GM19463 (cell line): ENCODE measurements around the gene C16orf90.
"Not testable (repeated sequence)": the region's sequence is repeated elsewhere in the genome, so short reads cannot be mapped to it uniquely, and the experiment has no call there.

ENCODE experiments used
- ATAC-seq: cut with Tn5 transposase; IDR thresholded peaks from one replicate; pipeline ENCODE4 v1.9.1; 2021; ENCODE audit warnings: mild to moderate bottlenecking, moderate library complexity; ENCODE audit not compliant: unreplicated experiment

C16orf90 gene

DNA sequence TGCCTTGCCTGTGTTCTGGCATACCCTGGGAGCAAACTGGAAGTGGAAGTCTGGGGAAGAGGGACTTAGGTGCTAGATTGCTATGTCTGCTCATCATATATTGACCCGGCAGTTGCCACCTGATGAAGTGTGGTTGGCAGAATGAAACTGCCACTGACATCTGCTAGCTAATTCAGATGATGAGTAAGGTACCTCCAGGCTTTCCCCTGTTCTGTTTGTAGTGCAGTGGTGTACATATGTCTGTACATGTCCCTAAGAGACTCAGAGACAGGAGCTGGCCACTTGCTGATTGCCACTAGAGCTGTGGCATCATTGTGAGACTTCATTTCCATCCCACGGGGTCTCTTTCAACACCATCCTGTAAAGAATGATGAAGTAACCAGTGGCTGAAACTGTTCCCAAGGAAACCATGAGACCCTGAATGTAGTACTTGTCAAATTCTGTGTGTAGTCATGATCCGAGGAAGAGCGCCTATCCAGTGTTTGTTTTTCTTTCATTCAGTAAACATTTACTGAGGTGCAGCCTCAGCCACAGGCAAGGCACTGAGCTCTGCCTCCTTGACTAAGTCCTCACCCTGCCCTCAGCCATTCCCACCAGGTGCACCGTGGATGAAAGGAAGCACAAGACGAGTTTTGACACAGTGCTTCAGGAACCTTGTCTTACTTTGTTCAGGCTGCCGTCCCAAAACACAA, 18.7 kb upstream of the C16orf90 start:
- ATAC-seq = no peak

DNA sequence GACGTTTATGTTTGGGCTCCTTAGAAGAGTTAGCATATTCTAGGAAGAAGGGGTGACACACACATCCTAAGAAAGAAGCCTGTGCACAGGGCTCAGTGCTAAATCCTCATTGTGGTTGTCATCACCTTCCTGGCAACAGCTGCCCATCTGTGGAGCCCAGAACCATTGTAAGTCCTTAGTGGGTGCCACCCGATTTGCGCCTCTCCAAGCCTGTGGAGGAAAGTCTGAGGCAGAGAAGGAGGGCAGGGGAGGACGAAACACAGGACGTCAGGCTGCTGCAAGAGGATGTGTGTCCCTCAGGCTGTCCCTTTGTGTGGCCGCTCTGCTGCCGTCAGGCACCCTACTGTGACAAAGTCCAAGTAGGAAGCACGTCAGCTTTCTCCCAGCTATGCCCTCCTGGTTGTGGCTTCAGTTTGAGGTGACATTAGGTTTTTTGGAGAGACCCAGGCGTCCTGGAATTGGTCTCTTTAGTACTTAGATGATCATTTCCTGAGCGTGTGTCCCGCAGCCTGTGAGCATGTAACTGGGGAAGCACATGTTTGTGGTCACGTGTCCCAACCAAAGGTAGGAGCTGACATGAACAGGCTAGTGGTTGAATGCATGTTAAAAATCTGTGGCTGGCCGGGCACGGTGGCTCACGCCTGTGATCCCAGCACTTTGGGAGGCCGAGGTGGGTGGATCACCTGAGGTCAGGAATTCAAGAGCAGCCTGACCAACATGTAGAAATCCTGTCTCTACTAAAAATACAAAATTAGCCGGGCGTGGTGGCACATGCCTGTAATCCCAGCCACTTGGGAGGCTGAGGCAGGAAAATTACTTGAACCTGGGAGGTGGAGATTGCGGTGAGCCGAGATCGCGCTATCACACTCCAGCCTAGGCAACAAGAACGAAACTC, 16.2 kb upstream of the C16orf90 start:
- ATAC-seq = no peak

GRCh38 chr16:3510416-3510815, 15.1 kb upstream of the C16orf90 start:
- ATAC-seq = no peak

- ATAC-seq = no peak
Measured at GRCh38 chr16:3509470-3509928, 14.2 kb upstream of the C16orf90 start.

DNA sequence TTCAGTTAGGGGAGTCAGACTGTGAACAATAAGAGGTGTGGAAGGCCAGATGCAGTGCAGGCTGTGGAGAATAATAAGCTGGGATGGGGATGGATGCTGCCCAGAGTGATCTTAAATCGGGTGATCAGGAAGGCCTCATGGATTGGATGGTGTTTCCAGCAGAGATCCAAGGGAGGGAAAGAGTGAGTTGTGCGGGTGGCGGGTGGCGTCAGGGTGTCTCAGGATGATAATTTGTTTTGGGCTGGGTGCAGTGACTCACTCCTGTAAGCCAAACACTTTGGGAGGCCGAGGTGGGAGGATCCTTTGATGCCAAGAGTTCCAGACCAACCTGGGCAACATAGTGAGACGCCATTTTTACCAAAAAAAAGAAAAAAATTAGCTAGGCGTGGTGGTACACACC, 13.4 kb upstream of the C16orf90 start:
- no peak for ATAC-seq

DNA sequence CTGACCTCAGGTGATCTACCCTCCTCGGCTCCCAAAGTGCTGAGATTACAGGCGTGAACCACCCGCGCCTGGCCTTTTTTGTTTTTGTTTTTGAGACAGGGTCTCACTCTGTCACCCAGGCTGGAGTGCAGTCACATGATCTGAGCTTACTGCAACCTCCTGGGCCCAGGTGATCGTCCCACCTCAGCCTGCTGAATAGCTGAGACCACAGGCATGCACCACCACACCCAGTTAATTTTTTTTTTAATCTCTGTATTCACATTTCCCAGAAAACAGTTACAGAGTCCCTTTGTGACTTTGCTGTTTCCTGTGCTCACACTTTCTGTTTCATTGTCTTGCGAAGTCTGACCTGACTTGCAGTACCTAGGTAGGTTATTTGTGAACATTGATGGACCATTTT, 8.2 kb upstream of the C16orf90 start:
- ATAC-seq = no peak

DNA sequence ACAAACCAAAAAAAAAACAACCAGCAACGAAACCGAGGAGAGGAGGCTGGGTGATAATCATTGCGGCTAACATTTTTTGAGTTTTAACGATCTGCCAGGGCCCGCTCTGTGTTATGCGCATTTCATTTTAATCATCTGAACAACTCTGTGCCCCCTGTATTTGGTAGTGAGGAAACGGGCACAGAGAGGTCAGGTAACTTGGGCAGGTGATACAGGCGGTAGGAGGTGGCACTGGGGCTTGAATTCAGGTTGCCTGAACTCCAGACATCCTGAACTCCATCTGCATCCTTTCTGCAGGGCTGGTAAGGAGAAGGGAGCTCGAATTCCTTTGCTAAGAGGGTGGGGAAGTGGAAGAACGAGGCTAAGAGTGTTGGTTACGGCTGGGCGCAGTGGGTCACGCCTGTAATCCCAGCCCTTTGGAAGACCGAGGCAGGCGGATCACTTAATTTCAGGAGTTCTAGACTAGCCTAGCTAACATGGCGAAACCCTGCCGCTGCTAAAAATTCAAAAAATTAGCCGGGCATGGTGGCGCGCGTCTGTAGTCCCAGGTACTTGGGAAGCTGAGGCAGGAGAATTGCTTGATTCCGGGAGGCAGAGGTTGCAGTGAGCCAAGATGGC, 6.6 kb upstream of the C16orf90 start:
- ATAC-seq = no peak

DNA sequence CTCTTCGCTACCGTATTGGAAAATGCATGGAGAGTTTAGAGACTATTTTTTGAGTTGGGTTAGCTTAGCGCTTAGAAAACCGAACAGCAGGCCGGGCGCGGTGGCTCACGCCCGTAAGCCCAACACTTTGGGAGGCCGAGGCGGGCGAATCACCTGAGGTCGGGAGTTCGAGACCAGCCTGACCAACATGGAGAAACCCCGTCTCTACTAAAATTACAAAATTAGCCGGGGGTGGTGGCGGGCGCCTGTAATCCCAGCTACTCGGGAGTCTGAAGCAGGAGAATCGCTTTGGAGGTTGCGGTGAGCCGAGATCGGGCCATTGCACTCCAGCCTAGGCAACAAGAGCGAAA, 6.1 kb upstream of the C16orf90 start:
- ATAC-seq = not testable (repeated sequence)

DNA sequence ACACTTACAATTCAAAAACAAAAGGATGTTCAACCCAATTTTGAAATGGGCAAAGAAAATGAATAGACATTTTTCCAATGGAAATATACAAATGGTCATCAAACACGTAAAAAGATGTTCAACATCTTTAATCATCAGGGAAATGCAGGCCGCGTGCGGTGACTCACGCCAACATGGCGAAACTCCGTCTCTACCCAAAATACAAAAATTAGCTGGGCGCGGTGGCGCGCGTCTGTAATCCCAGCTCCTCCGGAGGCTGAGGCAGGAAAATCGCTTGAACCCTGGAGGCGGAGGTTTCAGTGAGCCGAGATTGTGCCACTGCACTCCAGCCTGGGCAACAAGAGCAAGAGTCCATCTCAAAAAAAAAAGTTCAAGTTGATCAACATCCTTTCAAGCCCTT, 3.7 kb upstream of the C16orf90 start:
- ATAC-seq = no peak

GRCh38 chr16:3497771-3498170, 2.5 kb upstream of the C16orf90 start:
- ATAC-seq = no peak

- ATAC-seq = no peak
Measured at GRCh38 chr16:3496386-3496785, 1.1 kb upstream of the C16orf90 start.

GRCh38 chr16:3494386-3494973, 809 bp downstream of the C16orf90 start:
- no peak for ATAC-seq

- no peak for ATAC-seq
Measured at GRCh38 chr16:3492356-3492755, 2.9 kb downstream of the C16orf90 start.

DNA sequence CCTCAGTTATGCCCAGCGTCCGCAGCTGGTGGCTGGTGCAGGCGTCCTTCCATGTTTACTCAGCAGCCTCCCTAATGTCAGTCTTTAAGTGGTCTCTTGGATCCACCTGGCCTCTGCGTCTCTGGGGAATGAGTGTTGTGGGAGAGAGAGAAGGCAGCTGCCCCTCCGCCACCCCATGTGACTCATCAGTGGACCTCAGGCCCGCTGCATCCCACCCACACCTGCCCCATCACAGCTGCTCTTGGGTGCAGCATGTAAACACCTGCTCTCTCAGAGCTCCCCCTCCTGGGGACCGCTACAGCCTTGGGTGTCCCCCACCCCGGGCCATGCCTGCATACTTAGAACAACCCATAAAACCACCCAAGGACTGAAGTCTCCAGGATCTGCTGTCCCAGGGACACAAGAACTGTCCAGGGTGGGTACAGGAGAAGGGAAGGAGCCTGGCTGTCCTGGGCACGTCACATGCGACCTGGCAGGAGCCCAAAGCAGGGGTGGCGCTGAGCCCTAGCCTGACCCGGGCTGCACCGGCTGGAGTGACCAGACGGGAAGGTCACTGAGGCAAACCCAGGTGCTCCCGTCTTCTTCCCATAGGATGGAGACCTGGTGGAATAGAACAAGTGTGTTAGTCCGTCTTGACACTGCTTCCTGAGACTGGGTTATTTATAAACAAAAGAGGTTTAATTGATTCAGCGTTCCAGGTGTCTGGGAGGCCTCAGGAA, 4.2 kb downstream of the C16orf90 start:
- ATAC-seq = no peak

- ATAC-seq = no peak
Measured at GRCh38 chr16:3488801-3489200, 6.5 kb downstream of the C16orf90 start.

DNA sequence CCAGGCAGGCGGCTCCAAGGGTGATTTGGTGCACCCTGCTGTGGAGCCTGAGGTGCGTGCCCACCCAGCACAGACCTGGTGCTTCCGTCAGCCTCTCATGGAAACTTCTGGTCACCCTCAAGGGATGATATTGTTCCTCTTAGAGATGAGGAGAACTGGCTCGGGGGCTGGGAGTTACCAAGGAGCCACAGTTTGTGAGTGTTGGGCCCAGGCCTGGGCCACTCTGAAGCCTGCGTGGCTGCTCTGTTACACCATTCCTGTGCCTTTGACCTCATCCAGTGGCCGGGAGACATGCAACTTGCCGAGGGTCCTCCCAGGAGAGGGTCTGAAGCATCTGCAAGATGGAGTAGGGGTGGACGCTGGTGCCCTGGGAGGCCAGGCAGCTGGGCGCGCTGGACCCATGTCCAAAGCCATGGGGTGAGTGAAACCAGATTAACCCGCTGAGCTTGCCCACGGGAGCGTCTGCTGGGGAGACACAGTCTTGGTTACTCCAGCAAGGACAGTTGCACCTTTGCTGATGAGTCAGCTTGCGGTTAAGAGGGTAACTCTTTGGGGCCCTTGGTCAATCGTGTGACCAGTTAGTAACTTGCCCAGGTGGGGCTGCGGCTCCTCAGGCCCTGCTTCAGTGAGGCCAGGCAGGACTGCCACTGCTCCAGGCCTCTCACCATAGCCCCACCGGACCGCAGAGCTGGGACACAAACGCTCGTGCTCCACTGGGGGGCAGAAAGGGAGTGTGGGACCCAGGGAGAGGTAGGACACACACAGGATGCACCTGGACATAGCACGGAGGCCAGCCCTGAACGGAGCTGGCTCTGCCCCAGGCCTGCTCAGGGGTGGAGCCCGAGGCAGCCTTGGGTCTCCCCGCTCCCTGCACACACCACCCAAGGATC, 7.5 kb downstream of the C16orf90 start:
- no peak for ATAC-seq

- ATAC-seq = no peak
Measured at GRCh38 chr16:3486506-3487215, 8.6 kb downstream of the C16orf90 start.

GRCh38 chr16:3485821-3486505, 9.3 kb downstream of the C16orf90 start:
- ATAC-seq = no peak
